ENCODE measurements around the gene EIF3I.

Gene EIF3I

GRCh38 chr1:32239337-32239736 is 17.1 kb downstream of the EIF3I start:
- Mint-ChIP-seq H3K27me3 (no peaks in the 10 kb centered on the region), H3K36me3 (no peaks in the 10 kb centered on the region), H3K9me3 (no peaks in the 10 kb centered on the region), H3K4me3 (peak overlapping the region; percentile 57), H3K27ac (peak overlapping the region; percentile 54), H3K4me1 (peaks cover 34% of the 10 kb centered on the region)
- ATAC-seq, result no peak

DNA sequence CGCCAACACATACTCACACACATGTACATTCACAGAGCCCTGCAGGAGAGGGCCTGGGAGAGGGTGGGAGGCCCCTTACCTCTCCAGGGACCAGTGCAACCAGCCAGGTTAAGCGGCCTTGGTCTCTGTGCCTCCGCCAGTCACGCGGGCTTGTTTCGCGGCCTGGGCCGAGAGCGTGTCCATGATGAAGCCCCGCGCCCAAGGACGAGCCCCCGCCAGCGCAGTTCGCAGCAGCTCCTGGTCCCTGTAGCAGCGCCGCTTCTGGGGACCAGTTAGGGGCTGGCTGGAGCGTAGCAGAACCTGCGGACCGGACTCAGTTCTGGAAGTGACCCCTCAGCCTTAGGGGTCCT is 17.6 kb downstream of the EIF3I start:
- no peaks in the 10 kb centered on the region for H3K27me3 Mint-ChIP-seq
- peak overlapping the region; percentile 90 for H3K4me3 Mint-ChIP-seq
- ATAC-seq, result no peak
- H3K36me3 Mint-ChIP-seq, result no peaks in the 10 kb centered on the region
- H3K4me1 Mint-ChIP-seq, result peaks cover 34% of the 10 kb centered on the region
- H3K27ac Mint-ChIP-seq, result peak overlapping the region; percentile 81
- no peaks in the 10 kb centered on the region for H3K9me3 Mint-ChIP-seq

GRCh38 chr1:32240140-32240951 is 18.1 kb downstream of the EIF3I start:
- Mint-ChIP-seq H3K27ac (peak overlapping the region; percentile 81), H3K4me3 (peak overlapping the region; percentile 90), H3K4me1 (peaks cover 34% of the 10 kb centered on the region), H3K36me3 (no peaks in the 10 kb centered on the region), H3K9me3 (no peaks in the 10 kb centered on the region), H3K27me3 (no peaks in the 10 kb centered on the region)
- ATAC-seq, result peak; percentile 86

GRCh38 chr1:32241001-32241763 is 19.0 kb downstream of the EIF3I start:
- Mint-ChIP-seq H3K9me3 (no peaks in the 10 kb centered on the region), H3K27ac (peak overlapping the region; percentile 81)
- ATAC-seq, result peak; percentile 77

DNA sequence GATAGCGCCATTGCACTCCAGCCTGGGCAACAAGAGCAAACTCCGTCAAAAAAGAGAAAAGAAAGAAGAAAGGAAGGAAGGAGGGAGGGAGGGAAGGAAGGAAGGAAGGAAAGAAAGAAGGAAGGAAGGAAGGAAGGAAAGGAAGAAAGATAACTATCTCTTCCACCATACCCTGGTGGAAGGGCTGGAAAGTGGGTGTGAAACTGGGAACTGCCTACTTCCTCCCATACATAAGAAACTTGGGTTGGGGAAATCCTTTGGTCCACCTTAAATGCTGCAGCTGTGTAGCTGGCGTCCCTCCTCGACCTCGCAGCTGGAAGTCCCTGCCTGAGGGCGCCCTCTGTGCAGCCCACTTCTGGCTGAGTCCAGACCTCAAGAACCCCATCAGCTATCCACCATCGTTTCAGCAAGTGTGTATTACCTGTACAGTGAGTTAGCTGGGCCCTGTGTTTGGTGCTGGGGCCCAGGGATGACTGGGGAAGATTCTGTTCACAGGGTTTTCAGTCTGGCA is 20.2 kb downstream of the EIF3I start:
- H3K27ac Mint-ChIP-seq, result peak overlapping the region; percentile 81

More at GRCh38 chr1:32241001-32241763, 19.0 kb downstream of the EIF3I start:
- Mint-ChIP-seq H3K27me3 (no peaks in the 10 kb centered on the region), H3K36me3 (no peaks in the 10 kb centered on the region), H3K4me3 (peak overlapping the region; percentile 90), H3K4me1 (peaks cover 37% of the 10 kb centered on the region)

DNA sequence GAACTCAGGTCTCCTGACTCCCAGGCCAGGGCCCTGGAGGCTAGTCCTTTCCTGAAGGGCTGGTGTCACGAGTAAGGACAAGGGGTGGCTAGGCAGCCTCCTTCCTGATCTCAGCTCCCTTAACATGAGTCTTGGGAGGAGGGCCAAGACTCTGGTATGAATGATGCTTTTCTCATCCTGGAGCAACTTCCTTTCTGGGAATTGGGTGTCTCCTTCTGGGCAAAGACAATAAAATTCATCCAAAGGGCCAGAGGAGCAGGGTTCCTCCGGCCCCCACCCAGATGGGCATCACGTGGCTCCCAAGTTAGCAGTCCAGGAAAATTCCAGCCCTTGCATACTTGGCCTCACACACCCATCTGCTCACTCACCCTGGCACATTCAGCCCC is 24.7 kb downstream of the EIF3I start, which contains the start of gene FAM167B:
Gene FAM167B (plus strand): TSS at position 335 of the 386 bp plus-strand sequence. CDS start 200 bp downstream, outside the sequence.
- Mint-ChIP-seq H3K27me3 (no peaks in the 10 kb centered on the region), H3K4me1 (peaks cover 69% of the 10 kb centered on the region), H3K36me3 (no peaks in the 10 kb centered on the region), H3K4me3 (peak within 1 kb of the TSS; percentile 45), H3K9me3 (no peaks in the 10 kb centered on the region), H3K27ac (peak within 1 kb of the TSS; percentile 94)
- ATAC-seq, result no peak

More for the DNA sequence above, 20.2 kb downstream of the EIF3I start:
- H3K4me1 Mint-ChIP-seq, result peaks cover 48% of the 10 kb centered on the region
- H3K9me3 Mint-ChIP-seq, result no peaks in the 10 kb centered on the region
- H3K4me3 Mint-ChIP-seq, result no peak overlapping the region
- H3K36me3 Mint-ChIP-seq, result no peaks in the 10 kb centered on the region
- no peak for ATAC-seq
- no peaks in the 10 kb centered on the region for H3K27me3 Mint-ChIP-seq

DNA sequence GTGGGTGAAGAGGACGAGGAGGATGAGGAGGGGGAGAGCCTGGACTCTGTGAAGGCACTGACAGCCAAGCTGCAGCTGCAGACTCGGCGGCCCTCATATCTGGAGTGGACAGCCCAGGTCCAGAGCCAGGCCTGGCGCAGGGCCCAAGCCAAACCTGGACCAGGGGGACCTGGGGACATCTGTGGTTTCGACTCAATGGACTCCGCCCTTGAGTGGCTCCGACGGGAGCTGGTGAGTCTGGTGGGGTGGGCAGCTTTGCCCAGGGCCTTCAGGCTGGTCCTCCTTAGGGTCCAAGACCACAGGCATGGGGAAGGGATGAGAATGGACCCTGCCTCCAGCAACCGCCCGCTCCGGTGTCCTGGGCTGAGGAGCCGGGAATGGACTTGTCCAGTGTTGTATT is 25.2 kb downstream of the EIF3I start:
- Mint-ChIP-seq H3K9me3 (no peaks in the 10 kb centered on the region), H3K4me3 (no peak overlapping the region), H3K4me1 (peaks cover 69% of the 10 kb centered on the region), H3K36me3 (no peaks in the 10 kb centered on the region), H3K27ac (peak overlapping the region; percentile 94), H3K27me3 (no peaks in the 10 kb centered on the region)
- no peak for ATAC-seq

DNA sequence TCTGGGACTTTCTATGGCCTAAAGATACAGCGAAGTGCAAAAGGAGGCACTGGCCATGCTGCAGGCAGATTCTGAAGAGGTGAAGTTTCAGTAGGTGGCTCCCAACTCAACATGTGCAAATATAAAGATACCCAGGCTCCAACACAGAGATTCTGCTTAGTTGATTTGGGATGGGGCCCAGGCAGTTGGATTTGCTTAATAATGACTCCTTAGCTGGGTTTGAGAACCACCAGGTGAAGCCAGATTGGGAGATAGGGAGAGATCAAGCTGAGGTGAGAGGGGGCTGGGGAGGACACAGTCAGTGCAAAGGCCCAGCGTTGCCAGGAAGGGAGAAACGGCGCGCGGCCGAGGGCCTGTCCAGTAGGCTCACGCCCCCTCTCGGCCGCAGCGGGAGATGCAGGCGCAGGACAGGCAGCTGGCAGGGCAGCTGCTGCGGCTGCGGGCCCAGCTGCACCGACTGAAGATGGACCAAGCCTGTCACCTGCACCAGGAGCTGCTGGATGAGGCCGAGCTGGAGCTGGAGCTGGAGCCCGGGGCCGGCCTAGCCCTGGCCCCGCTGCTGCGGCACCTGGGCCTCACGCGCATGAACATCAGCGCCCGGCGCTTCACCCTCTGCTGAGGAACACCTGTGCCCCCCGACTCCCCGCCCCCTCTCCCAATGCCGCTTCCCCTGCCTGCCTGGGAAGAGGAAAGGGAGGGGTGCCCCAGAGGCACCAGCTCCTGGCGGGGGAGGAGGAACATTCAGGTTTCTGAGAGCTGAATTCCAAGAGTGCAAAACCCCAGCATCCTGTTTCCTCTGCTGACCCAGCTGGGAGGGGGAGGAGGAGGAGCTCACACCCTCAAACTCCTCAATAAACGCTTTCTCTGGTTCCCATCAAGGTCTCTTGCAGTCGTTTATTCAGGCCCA is 26.0 kb downstream of the EIF3I start:
- no peaks in the 10 kb centered on the region for H3K9me3 Mint-ChIP-seq
- H3K4me1 Mint-ChIP-seq, result peaks cover 73% of the 10 kb centered on the region
- H3K27ac Mint-ChIP-seq, result peak overlapping the region; percentile 94
- H3K4me3 Mint-ChIP-seq, result peak overlapping the region; percentile 45
- peak; percentile 28 for ATAC-seq
- H3K36me3 Mint-ChIP-seq, result no peaks in the 10 kb centered on the region
- H3K27me3 Mint-ChIP-seq, result no peaks in the 10 kb centered on the region

- Mint-ChIP-seq H3K36me3 (no peaks in the 10 kb centered on the region), H3K27me3 (no peaks in the 10 kb centered on the region), H3K27ac (peak overlapping the region; percentile 94), H3K4me3 (peak overlapping the region; percentile 45), H3K9me3 (no peaks in the 10 kb centered on the region), H3K4me1 (peaks cover 86% of the 10 kb centered on the region)
- peak; percentile 91 for ATAC-seq
These were observed 27.8 kb downstream of the EIF3I start for GRCh38 chr1:32249831-32250525.

GRCh38 chr1:32250893-32251716 is 28.9 kb downstream of the EIF3I start, which contains the start of gene LCK:
LCK (plus strand) TSS chr1:32251265; CDS start chr1:32274330, 23,065 bp downstream.
- Mint-ChIP-seq H3K27me3 (no peaks in the 10 kb centered on the region), H3K9me3 (no peaks in the 10 kb centered on the region), H3K36me3 (no peaks in the 10 kb centered on the region), H3K27ac (peak within 1 kb of the TSS; percentile 94), H3K4me1 (peaks cover 89% of the 10 kb centered on the region), H3K4me3 (peak within 1 kb of the TSS; percentile 82)
- peak; percentile 61 for ATAC-seq

GRCh38 chr1:32255072-32256071 is 33.2 kb downstream of the EIF3I start:
- H3K9me3 Mint-ChIP-seq, result no peaks in the 10 kb centered on the region
- H3K4me3 Mint-ChIP-seq, result no peak overlapping the region
- H3K36me3 Mint-ChIP-seq, result peaks cover 3% of the 10 kb centered on the region
- no peaks in the 10 kb centered on the region for H3K27me3 Mint-ChIP-seq
- ATAC-seq, result no peak
- H3K4me1 Mint-ChIP-seq, result peaks cover 52% of the 10 kb centered on the region
- peak overlapping the region; percentile 74 for H3K27ac Mint-ChIP-seq

GRCh38 chr1:32256473-32257226 is 34.4 kb downstream of the EIF3I start:
- H3K27ac Mint-ChIP-seq, result peak overlapping the region; percentile 81
- no peaks in the 10 kb centered on the region for H3K27me3 Mint-ChIP-seq
- H3K9me3 Mint-ChIP-seq, result no peaks in the 10 kb centered on the region
- peak overlapping the region; percentile 52 for H3K4me3 Mint-ChIP-seq
- peaks cover 40% of the 10 kb centered on the region for H3K4me1 Mint-ChIP-seq
- ATAC-seq, result no peak
- H3K36me3 Mint-ChIP-seq, result peaks cover 6% of the 10 kb centered on the region

All from stimulated activated memory B cell treated with anti-CD40 and anti-IgM and Interleukin-4, amounts not matched to agents 10 μg/mL and 1 μg/mL and 100 μg/mL, for 72 hours (primary cell).